GM18861 (cell line): ENCODE measurements around the gene HRH4.

ENCODE experiments used
- ATAC-seq: cut with Tn5 transposase; IDR thresholded peaks from one replicate; pipeline ENCODE4 v1.9.1; 2021; ENCODE audit not compliant: unreplicated experiment

The HRH4 gene, protein sequence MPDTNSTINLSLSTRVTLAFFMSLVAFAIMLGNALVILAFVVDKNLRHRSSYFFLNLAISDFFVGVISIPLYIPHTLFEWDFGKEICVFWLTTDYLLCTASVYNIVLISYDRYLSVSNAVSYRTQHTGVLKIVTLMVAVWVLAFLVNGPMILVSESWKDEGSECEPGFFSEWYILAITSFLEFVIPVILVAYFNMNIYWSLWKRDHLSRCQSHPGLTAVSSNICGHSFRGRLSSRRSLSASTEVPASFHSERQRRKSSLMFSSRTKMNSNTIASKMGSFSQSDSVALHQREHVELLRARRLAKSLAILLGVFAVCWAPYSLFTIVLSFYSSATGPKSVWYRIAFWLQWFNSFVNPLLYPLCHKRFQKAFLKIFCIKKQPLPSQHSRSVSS

DNA sequence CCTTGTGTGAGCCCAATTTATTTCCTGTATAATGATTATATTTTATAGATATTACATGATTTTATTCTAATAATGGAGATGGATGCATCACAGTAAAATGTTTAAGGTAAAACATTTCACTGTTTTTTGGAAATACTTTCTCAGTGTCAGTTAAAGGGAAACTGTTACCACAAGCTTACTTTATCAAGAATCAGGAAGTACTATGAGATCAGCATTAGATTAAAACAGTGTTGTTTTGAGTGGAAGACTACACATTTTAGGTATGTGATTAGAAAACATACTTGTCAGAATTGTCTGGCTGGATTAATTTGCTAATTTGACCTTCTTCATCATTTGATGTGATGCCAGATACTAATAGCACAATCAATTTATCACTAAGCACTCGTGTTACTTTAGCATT lies at the start of gene HRH4:
Gene HRH4 (plus strand): TSS at position 250 of the 400 bp plus-strand sequence. CDS start 92 bp downstream, at position 342.
- no peak for ATAC-seq

DNA sequence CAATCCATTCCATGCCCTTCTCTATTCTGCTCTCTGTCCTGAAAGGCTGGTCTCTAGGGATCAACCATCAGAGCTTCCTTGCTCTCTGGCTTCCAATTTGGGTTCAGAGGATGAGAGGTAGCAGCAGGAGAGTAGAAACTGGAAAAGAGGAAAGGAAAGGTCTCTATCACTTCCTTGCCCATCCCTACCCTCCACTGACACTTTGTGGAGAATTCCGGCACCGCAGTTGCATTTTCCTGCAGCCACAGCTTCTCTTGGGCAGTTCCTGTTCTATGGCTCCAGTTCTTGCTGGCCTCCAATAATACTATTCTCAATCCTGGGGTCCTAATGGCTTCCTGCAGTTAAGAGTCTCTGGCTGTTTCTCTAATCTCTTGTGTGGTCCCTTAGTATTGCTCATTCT lies 47.3 kb upstream of the HRH4 start:
- no peak for ATAC-seq

DNA sequence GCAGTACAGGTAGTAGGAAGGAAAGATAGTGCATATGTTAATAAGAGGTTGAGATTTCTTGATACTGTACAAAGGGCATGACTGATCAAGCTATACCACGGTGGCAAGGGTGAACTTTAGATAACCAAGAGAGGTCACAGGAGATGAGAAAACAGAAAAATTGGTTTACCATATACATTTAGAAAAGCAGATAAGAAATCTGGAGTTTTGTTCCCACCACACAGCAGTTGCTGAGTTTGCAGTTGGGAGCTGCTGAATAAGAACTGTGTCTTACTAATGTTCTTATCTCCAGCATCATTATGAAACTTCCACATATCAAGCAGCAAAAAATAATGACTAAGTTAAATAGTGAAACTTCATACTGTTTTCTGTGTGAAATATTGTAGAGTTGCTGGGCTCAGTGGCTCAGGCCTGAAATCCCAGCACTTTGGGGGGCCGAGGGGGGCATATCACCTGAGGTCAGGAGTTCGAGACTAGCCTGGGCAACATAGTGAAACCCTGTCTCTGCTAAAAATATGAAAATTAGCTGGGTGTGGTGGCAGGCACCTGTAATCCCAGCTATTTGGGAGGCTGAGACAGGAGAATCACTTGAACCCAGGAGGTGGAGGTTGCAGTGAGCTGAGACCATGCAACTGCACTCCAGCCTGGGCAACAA lies 46.0 kb upstream of the HRH4 start:
- ATAC-seq: no peak

DNA sequence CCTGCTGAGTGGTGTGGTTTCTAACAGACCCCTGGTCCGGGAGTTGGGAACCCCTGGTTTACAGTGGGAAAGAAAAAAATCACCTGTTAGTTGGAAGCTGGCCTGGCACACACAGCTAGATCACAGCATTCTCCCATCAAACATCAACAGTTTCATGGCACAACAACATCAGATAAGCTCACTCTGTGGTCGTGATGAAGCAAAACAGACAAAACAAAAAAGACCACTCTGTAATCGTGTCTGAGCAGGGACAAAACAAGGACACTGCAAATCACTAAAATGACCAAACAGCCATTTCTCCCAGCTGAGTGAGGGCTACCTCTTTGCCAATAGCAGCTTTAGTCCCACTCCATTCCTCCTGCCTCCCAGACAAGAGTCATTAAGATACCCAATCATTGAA lies 43.0 kb upstream of the HRH4 start:
- no peak for ATAC-seq

DNA sequence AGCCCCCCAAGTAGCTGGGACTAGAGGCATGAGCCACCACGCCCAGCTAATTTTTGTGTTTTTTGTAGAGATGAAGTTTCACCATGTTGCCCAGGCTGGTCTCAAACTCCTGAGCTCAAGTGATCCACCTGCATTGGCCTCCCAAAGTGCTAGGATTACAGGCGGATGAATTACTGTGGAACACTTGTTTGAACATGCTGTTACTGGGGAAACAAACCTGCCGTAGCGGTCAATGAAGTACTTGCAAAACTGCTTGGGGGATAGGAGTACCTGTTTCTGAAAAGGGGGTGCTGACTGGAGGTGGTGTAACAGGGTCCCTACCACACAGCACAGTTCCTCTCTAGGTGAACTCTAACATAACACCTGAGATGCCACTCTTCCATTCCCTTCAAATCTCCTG lies 39.9 kb upstream of the HRH4 start:
- no peak for ATAC-seq

DNA sequence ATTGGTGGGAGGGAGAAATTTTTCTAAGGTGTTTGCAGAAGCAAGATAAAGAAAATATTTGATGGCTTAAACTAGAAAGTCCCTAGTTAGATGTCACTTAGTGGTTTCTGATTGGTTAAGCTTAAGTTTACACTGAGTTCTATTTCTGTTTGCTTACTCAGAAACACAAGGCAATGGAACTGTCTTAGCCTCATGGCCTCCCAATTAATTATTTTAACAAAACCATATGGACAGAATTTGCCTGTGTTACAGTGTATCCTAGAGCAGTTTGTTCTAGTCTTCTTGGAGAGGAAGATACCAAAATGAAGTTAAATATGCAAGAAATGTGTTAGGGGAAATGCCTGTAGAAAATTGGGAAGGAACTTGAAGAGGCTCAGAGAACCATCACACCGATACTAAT lies 38.6 kb upstream of the HRH4 start:
- no peak for ATAC-seq

DNA sequence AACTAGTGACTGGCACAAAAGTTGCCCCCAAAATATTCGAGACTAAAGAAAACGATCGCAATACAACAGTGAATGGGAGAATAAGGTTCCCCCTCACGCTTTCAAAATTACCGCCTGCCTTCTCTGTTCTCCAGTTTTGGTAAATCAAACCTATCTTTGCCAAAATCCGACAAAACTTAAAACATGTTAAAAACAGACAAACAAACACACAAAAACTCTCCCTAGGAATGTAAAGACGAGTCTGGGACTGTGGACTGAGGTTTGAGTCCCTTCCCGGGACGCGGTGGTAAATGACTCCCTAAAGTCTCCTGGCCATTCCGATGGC lies 34.4 kb upstream of the HRH4 start:
- no peak for ATAC-seq

DNA sequence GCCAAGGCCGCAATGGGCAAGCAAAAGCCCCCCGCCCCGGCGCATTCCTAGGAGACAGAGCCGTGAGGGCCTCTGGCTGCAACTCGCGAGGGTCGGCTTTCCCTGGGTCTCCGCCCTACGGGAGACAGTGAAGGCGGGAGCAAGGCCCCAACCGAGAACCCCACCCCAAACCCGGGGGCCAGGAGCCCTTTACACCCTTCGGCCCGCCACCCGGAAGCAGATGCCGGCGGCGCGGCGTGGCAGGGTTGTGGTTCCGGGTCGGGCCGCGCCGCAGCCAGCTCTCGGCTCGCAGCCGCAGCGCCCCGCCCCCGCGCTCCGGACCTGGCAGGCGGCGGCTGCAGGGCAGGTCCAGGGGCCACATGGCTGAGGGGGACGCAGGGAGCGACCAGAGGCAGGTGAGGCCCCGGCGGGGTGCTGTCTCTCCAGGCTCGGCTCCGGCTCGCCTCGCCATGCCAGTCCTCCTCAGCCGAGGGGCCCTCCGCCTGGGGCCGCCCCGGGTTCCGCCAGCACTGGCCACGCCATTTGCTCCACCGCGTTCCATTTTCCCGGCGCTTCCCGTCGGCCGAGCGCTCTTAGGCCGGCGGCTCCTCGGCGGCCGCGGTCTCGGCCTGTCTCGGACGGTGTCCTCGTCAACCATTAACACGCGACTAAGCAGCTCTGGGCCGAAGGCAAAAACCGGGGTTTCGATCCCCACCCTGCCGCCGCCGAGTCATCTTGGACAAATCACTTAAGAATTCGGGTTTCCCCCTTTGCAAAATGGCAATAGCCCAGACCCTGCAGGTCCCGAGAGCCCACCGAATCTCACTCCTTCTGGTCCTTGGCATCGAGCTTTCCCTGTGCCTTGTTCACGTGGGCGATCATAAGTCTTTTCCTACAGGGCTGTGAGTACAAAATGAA lies 33.8 kb upstream of the HRH4 start, which contains the start of gene IMPACT:
Gene IMPACT (plus strand): TSS at position 273 of the 897 bp plus-strand sequence. CDS start 87 bp downstream, at position 360.
- peak; percentile 80 for ATAC-seq

DNA sequence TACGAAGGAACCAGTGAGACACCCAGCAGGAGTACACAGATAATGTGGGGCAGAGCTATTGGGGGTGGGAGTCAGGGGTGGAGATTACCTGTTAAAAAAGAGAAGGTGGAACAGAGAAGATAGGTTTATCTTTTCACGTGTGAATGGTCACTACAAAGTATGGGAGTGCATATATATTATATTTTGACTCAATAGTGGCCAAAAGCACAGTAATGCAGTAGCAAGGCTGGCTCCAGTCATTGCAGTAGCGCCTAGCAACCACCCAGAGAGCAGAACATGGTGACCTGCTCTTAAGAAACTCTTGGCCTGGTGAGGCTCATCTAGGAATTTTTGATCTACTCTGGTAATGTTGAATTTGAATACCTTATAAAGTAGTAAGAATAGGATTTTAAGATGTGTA lies 33.0 kb upstream of the HRH4 start:
- ATAC-seq: no peak

DNA sequence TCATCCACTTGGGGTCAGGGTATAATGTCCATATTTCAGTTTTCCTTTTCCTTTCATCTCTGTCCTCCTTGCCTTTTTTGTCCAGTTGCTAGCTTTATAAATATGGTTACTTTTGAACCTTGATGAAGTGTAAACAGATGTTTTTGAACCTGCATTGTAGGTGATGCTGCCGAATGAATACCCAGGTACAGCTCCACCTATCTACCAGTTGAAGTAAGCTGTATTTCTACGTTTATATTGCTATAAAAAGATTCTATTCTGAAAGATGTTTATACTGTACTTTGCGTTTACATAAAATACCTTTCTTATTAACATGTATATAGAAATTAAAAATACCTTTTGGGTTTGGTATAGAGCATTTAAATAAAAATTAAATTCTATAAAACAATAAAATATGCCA lies 31.7 kb upstream of the HRH4 start:
- no peak for ATAC-seq

DNA sequence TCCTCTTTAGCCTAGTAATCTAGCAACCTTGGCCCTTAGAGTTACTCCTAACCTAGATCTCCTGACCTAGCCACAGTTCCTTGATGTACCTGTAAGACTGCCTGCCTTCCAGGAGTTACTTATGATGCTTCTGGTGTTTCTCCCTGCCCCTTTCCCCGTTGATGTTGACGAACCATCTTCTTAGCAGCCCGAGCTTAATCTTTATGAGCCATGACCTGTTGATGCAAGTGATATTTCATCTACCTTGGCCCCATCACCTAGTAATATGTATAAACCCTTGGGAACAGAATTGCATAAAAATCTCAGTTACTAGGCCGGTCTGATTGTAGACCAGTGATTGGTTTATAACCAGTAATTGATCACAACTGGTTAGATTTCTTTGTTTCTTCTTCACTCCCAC lies 31.2 kb upstream of the HRH4 start:
- ATAC-seq: no peak

DNA sequence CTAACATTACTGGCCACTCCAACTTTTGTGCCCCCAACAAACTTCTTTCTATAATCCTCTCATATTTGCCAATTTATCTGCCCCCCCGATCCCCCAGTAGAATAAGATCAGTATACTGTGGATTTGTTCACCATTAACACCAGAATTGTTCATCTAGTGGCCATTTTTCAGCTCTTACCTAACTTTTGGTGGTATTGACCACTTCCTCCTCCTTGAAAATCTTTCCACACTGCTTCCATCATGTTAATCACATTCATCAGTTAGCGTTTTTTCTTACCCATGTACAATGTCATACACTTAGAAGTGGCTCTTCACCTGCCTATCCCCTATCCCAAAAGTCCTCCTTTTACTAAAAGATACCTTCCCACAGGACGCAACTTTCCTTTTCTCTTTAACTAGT lies 27.8 kb upstream of the HRH4 start:
- ATAC-seq: no peak

DNA sequence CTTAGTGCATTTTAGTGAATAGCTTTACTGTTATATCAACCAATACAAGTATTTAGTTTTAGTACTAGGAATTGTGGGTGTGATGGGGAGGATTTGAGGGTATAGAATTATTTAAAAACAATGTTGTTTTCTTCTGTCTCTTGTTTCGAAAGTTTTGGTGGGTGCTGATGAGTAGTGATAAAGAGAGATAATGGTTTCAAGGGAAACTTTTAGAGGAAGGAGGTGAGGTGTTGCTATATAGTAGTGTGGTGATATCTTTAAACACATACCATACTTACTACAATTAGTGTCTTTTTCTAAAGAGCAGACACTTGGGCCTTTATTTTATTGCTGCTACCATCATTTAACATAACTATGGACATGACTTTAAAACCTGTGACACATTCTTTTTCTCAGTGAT lies 23.5 kb upstream of the HRH4 start:
- no peak for ATAC-seq

DNA sequence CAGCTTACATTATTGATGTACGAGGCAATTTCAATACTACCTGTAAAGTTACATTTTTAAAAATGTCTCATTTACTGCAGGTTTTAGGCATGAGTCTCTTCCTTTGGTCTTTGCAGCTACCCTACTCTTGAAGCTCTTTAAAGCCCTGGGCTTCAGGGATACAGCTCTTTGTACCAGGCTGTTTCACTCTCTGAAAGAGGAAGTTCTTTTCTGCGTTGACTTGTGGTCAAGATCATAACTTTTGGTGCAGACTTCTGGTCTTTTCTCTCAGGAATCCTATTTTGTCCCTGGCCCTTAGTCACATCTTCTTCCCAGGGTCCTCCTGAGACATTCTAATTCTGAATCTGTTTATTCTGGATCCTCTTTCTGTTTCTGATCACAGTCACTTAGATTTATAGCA lies 16.6 kb upstream of the HRH4 start:
- ATAC-seq: peak; percentile 82

DNA sequence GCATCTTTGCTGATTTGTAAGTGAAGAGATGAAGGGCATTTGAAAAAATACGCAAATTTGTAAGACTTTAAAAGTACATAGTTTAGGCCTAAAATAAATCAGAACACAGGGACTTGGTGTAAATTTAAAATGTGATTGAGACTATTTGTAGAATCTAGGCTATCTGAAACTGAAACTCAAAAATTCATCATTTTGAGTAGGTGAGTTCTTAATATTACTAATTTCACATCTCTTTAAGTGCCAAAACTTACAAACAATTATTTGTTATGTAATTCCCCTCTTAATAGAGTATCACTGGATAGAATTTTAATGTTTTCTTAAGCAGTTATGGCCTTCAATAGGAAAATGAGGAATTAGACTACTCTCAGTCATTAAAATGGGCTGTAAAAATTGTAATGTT lies 14.0 kb upstream of the HRH4 start:
- peak; percentile 61 for ATAC-seq

DNA sequence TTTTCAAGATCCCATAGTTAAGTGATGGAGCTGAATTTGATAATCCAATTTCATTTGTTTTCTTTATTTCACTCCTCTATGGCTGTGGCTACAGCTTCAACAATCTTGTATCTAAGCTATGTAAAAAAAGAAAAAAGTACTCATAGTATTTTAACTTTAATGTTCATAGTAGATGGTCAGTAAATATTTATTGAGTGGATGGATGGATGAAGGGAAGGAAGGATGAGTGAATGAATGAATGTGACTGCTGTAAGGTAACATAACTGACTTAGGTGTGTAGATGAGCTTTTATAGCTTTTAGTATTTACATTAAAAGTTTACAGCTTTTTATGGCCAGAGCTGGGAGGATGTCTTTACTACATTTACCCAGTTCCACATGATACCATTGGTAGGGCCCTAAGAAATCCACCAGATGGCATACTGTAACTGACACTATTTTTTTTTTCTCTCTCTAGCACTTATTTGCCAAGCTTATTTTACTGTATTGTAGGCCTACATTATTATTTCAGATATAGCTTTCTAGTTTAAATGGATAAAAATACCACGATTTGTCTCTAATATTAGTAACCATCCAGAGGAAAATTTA lies 13.4 kb upstream of the HRH4 start:
- ATAC-seq: no peak

DNA sequence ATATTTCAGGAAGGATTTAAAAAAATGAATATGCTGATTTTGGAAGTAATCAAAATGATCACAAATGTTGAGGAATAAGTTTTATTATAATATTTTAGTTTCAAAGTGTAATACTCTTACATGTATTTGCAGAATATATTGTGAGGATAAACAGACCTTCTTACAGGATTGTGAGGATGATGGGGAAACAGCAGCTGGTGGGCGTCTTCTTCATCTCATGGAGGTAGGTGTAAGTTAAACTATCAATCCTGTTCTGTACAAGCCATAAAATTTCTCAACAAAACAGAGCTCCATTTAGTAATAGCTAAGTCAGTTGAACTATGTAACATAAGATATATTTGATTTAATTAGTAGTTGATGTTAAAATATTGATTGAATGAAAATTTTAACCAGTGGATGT lies 12.5 kb upstream of the HRH4 start:
- ATAC-seq: no peak

DNA sequence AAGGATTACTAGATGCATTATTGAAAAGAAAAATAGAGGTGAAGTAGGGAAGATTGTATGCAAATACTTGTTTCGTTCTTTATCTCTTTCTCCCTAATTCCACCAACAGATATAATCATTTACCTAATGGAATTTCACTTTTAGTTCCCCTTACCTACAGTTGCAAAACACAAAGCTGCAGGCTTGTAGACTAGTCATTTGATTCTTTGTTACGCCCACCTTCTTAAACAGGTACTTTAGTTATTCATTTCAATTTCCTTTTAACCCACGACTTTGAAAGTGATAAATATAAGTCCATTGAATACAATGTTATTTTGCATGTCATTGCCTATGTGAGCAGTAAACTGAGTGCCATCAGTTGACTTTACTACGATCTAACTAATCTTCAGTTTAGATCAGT lies 3.9 kb upstream of the HRH4 start:
- ATAC-seq: peak; percentile 96

DNA sequence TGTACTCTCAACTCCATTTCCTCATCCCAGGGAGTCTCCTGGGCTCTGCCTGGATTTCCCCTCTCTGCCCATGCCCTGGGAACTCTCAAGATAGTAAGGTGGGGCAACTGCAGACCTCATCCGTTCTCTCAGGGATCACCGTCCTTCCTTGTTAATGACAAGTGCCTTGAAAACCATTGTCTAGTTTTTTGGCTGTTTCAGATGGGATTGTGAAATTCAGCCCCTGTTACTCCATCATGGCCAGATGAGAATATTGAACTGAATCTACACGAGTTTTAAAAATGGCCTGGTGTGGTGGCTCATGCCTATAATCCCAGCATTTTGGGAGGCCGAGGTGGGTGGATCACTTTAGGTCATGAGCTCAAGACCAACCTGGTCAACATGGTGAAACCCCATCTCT lies 665 bp upstream of the HRH4 start:
- no peak for ATAC-seq

DNA sequence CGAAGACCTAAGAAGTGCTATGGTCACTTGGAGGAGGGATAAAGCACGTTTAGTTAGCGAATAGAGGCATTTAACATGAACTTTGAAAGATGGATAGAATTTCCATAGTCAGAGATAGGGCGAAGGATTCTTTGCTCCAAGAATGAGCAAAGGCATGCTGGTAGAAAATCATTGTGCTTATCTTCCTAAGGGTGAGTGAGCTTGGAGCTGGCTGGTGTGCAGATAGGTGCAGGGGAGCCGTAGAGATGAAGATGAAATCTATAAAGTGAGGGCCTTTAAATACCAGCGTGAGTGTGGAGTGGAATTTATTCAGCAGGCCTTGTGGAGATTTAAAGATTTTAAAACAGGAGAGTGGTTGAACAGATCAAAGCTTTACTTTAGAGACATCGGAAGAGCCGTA lies 1.6 kb downstream of the HRH4 start:
- ATAC-seq: no peak
